ENCODE measurements around the gene UGT1A8. TPM values are rescaled to one million over a fixed set of nuclear protein-coding genes. Genes with fewer than 3 reads are reported as not detected.

UGT1A8 gene
- total and polyA plus RNA-seq, 2 donors (not counting 1 experiment from before 2014, with no cell fraction given): not detected

DNA sequence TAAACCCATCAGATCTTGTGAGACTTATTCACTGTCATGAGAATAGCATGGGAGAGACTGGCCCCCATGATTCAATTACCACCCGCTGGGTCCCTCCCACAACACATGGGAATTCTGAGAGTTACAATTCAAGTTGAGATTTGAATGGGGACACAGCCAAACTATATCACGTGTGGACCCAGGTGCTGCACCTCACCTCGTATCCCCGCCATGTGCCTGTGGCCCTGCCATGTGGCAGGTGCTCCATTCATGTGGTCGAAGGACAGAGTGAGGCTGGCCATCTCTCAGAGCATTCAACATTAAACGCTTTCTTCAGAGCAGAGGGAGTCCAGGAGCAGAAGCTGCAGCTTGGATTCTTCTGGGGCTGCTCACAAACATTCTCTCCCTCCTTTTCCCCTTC is 193.0 kb downstream of the UGT1A8 start:
- Histone ChIP-seq H3K79me2 (ENCODE audit: control insufficient read depth, insufficient read depth, low read length) (no peaks in the 10 kb centered on the region), H3K36me3 (ENCODE audit: control insufficient read depth, insufficient read depth, low read length) (no peaks in the 10 kb centered on the region), H3K27ac (ENCODE audit: insufficient read depth, low read length) (no peak overlapping the region), H3K27me3 (ENCODE audit: control insufficient read depth, insufficient read depth, low read length) (no peaks in the 10 kb centered on the region), H3K4me2 (ENCODE audit: extremely low read depth, insufficient read depth, low read length) (no peak overlapping the region), H3K9ac (ENCODE audit: insufficient read depth, low read length) (no peak overlapping the region), H3K4me3 (replicated peaks in 1 of 4; ENCODE audit: control extremely low read depth in 1 of 4, insufficient read depth in 1 of 4, low read depth in 3 of 4, low read length in 4 of 4) (no peak overlapping the region), H3K4me1 (ENCODE audit: control insufficient read depth, extremely low read depth, insufficient read depth, low read length) (no peaks in the 10 kb centered on the region), H3K9me3 (ENCODE audit: control insufficient read depth, insufficient read depth, low read depth, low read length) (no peaks in the 10 kb centered on the region), H2AFZ (ENCODE audit: low read length) (no peak overlapping the region), H4K20me1 (ENCODE audit: control insufficient read depth, extremely low read depth, insufficient read depth, low read length) (no peaks in the 10 kb centered on the region)
- no peak for DNase-seq (ENCODE audit: low read depth in 2 of 2)
- TF ChIP-seq, protein P1, sequence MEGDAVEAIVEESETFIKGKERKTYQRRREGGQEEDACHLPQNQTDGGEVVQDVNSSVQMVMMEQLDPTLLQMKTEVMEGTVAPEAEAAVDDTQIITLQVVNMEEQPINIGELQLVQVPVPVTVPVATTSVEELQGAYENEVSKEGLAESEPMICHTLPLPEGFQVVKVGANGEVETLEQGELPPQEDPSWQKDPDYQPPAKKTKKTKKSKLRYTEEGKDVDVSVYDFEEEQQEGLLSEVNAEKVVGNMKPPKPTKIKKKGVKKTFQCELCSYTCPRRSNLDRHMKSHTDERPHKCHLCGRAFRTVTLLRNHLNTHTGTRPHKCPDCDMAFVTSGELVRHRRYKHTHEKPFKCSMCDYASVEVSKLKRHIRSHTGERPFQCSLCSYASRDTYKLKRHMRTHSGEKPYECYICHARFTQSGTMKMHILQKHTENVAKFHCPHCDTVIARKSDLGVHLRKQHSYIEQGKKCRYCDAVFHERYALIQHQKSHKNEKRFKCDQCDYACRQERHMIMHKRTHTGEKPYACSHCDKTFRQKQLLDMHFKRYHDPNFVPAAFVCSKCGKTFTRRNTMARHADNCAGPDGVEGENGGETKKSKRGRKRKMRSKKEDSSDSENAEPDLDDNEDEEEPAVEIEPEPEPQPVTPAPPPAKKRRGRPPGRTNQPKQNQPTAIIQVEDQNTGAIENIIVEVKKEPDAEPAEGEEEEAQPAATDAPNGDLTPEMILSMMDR (conservative IDR thresholded peaks at IDR 0.05 in 1 of 2, IDR thresholded peaks at IDR 0.05 in 1 of 2; ENCODE audit: low read depth in 1 of 2, low read length in 2 of 2): no peak
- TF ChIP-seq EZH2 (IDR thresholded peaks at IDR 0.05; ENCODE audit: low read length, missing control alignments): no peak

- TF ChIP-seq EZH2 (IDR thresholded peaks at IDR 0.05; ENCODE audit: low read length, missing control alignments): no peak
- TF ChIP-seq, protein P1 (conservative IDR thresholded peaks at IDR 0.05 in 1 of 2, IDR thresholded peaks at IDR 0.05 in 1 of 2; ENCODE audit: low read depth in 1 of 2, low read length in 2 of 2): no peak
- Histone ChIP-seq H3K4me3 (replicated peaks in 1 of 4; ENCODE audit: control extremely low read depth in 1 of 4, insufficient read depth in 1 of 4, low read depth in 3 of 4, low read length in 4 of 4) (no peak overlapping the region), H3K4me2 (ENCODE audit: extremely low read depth, insufficient read depth, low read length) (no peak overlapping the region), H2AFZ (ENCODE audit: low read length) (no peak overlapping the region), H3K36me3 (ENCODE audit: control insufficient read depth, insufficient read depth, low read length) (no peaks in the 10 kb centered on the region), H3K4me1 (ENCODE audit: control insufficient read depth, extremely low read depth, insufficient read depth, low read length) (no peaks in the 10 kb centered on the region), H4K20me1 (ENCODE audit: control insufficient read depth, extremely low read depth, insufficient read depth, low read length) (no peaks in the 10 kb centered on the region), H3K79me2 (ENCODE audit: control insufficient read depth, insufficient read depth, low read length) (no peaks in the 10 kb centered on the region), H3K27ac (ENCODE audit: insufficient read depth, low read length) (no peak overlapping the region), H3K9me3 (ENCODE audit: control insufficient read depth, insufficient read depth, low read depth, low read length) (no peaks in the 10 kb centered on the region), H3K9ac (ENCODE audit: insufficient read depth, low read length) (no peak overlapping the region), H3K27me3 (ENCODE audit: control insufficient read depth, insufficient read depth, low read length) (no peaks in the 10 kb centered on the region)
- DNase-seq (ENCODE audit: low read depth in 2 of 2): no peak
Observed at GRCh38 chr2:233811087-233811486, 193.7 kb downstream of the UGT1A8 start.

DNA sequence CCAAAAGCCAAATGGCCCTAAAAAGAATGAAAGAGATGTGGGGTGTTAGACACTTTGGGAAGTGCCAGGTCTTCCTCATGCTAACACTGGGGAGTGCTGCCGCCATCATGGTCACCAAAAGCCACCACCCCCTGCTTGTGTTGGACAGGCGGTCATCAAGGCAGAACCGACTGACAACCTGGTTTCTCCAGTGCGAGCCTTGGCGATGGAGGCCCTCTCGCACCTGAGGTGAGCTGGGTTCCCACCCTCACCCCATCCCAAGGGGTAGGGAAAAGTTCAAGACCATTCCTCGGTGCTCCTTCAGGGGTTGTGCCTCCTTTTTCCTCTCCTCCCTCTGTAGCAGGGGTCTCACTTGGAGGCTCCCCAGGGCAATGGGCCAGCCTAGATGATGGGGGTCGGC is 194.3 kb downstream of the UGT1A8 start:
- TF ChIP-seq, protein P1 (conservative IDR thresholded peaks at IDR 0.05 in 1 of 2, IDR thresholded peaks at IDR 0.05 in 1 of 2; ENCODE audit: low read depth in 1 of 2, low read length in 2 of 2): no peak
- TF ChIP-seq EZH2 (IDR thresholded peaks at IDR 0.05; ENCODE audit: low read length, missing control alignments): no peak
- H3K36me3 ChIP-seq (ENCODE audit: control insufficient read depth, insufficient read depth, low read length): no peaks in the 10 kb centered on the region
- no peak overlapping the region for H3K4me3 ChIP-seq (replicated peaks in 1 of 4; ENCODE audit: control extremely low read depth in 1 of 4, insufficient read depth in 1 of 4, low read depth in 3 of 4, low read length in 4 of 4)
- no peaks in the 10 kb centered on the region for H3K4me1 ChIP-seq (ENCODE audit: control insufficient read depth, extremely low read depth, insufficient read depth, low read length)
- H3K9ac ChIP-seq (ENCODE audit: insufficient read depth, low read length): no peak overlapping the region
- H3K27ac ChIP-seq (ENCODE audit: insufficient read depth, low read length): no peak overlapping the region
- H3K27me3 ChIP-seq (ENCODE audit: control insufficient read depth, insufficient read depth, low read length): no peaks in the 10 kb centered on the region
- H3K4me2 ChIP-seq (ENCODE audit: extremely low read depth, insufficient read depth, low read length): no peak overlapping the region
- no peak for DNase-seq (ENCODE audit: low read depth in 2 of 2)
- H2AFZ ChIP-seq (ENCODE audit: low read length): no peak overlapping the region
- no peaks in the 10 kb centered on the region for H4K20me1 ChIP-seq (ENCODE audit: control insufficient read depth, extremely low read depth, insufficient read depth, low read length)
- H3K9me3 ChIP-seq (ENCODE audit: control insufficient read depth, insufficient read depth, low read depth, low read length): no peaks in the 10 kb centered on the region
- no peaks in the 10 kb centered on the region for H3K79me2 ChIP-seq (ENCODE audit: control insufficient read depth, insufficient read depth, low read length)
